ENCODE measurements around the gene KLC4. TPM values are rescaled to one million over a fixed set of nuclear protein-coding genes. Genes with fewer than 3 reads are reported as not detected.
A peak's percentile ranks its signal among the peaks of the same experiment; 100 is the strongest.

The KLC4 gene
- total RNA-seq, 4 donors from 2014 or later, result 23.4 to 41.0 (median 30.4) TPM

- intact Hi-C loops (cut with DNase I), result no loop called here
- H3K4me3 ChIP-seq (replicated peaks in 1 of 3), result no peak overlapping the region
- H3K36me3 ChIP-seq, result no peaks in the 10 kb centered on the region
- H3K9me3 ChIP-seq, result no peaks in the 10 kb centered on the region
- H3K27me3 ChIP-seq, result no peaks in the 10 kb centered on the region
- TF ChIP-seq POLR2A (IDR thresholded peaks at IDR 0.05) (no peak), CTCF (IDR thresholded peaks at IDR 0.05) (no peak)
- DNase-seq, result no peak
- H3K27ac ChIP-seq, result peak overlapping the region in 2 of 3 donors; percentile 19 to 27
- peaks cover 53 to 65% of the 10 kb centered on the region in 2 donors for H3K4me1 ChIP-seq
- WGBS, 2 donors, result 76 to 81% methylated on average over 9 of the region's 9 CpGs
Observed at GRCh38 chr6:43093436-43094289, 34.2 kb downstream of the KLC4 start.

GRCh38 chr6:43095939-43096338 is 36.5 kb downstream of the KLC4 start:
- peak overlapping the region; percentile 76 to 91 (median 80) for H3K27ac ChIP-seq
- H3K9me3 ChIP-seq, result no peaks in the 10 kb centered on the region
- H3K27me3 ChIP-seq, result no peaks in the 10 kb centered on the region
- TF ChIP-seq POLR2A (IDR thresholded peaks at IDR 0.05), result no peak
- TF ChIP-seq CTCF (IDR thresholded peaks at IDR 0.05), result no peak
- H3K36me3 ChIP-seq, result no peaks in the 10 kb centered on the region
- WGBS, 2 donors, result 45% methylated on average over 7 of the region's 7 CpGs
- peak in 1 of 2 donors; percentile 23 for DNase-seq
- intact Hi-C loops (cut with DNase I), result no loop called here
- H3K4me3 ChIP-seq (replicated peaks in 1 of 3), result no peak overlapping the region
- H3K4me1 ChIP-seq, result peaks cover 30 to 43% of the 10 kb centered on the region in 2 donors

GRCh38 chr6:43096451-43097097 is 37.1 kb downstream of the KLC4 start:
- Histone ChIP-seq H3K4me1 (peaks cover 30 to 41% of the 10 kb centered on the region in 2 donors), H3K27ac (peak overlapping the region; percentile 76 to 91 (median 80)), H3K27me3 (no peaks in the 10 kb centered on the region), H3K4me3 (replicated peaks in 1 of 3) (no peak overlapping the region), H3K9me3 (no peaks in the 10 kb centered on the region), H3K36me3 (no peaks in the 10 kb centered on the region)
- peak; percentile 82 for DNase-seq
- TF ChIP-seq POLR2A (IDR thresholded peaks at IDR 0.05), result peak in 1 of 2 donors; percentile 49
- TF ChIP-seq CTCF (IDR thresholded peaks at IDR 0.05), result no peak
- WGBS, 2 donors, result 12 to 18% methylated on average over 8 of the region's 8 CpGs
- intact Hi-C loops (cut with DNase I), result no loop called here

- TF ChIP-seq CTCF (IDR thresholded peaks at IDR 0.05) (peak in 1 of 6 experiments; percentile 13), POLR2A (IDR thresholded peaks at IDR 0.05) (no peak)
- Histone ChIP-seq H3K27me3 (no peaks in the 10 kb centered on the region), H3K36me3 (no peaks in the 10 kb centered on the region), H3K9me3 (no peaks in the 10 kb centered on the region), H3K4me1 (peaks cover 30 to 41% of the 10 kb centered on the region in 2 donors), H3K4me3 (replicated peaks in 1 of 3) (no peak overlapping the region), H3K27ac (peak overlapping the region; percentile 76 to 91 (median 80))
- intact Hi-C loops (cut with DNase I), result no loop called here
- WGBS, 2 donors, result 21% methylated on average over 5 of the region's 5 CpGs
- no peak for DNase-seq
Observed at GRCh38 chr6:43097098-43097489, 37.7 kb downstream of the KLC4 start.

- Histone ChIP-seq H3K27me3 (no peaks in the 10 kb centered on the region), H3K4me3 (replicated peaks in 1 of 3) (no peak overlapping the region), H3K4me1 (peaks cover 30 to 41% of the 10 kb centered on the region in 2 donors), H3K9me3 (no peaks in the 10 kb centered on the region), H3K27ac (peak overlapping the region; percentile 76 to 91 (median 80)), H3K36me3 (no peaks in the 10 kb centered on the region)
- 80 to 87% methylated on average over 4 of the region's 4 CpGs for WGBS, 2 donors
- intact Hi-C loops (cut with DNase I), result no loop called here
- no peak for TF ChIP-seq CTCF (IDR thresholded peaks at IDR 0.05)
- TF ChIP-seq POLR2A (IDR thresholded peaks at IDR 0.05), result no peak
- DNase-seq, result no peak
Observed at GRCh38 chr6:43097502-43097901, 38.1 kb downstream of the KLC4 start.
